Upper lobe of left lung (tissue), 4 donors: Measurements from ENCODE around the gene NPPB.
"Not testable (repeated sequence)": the region's sequence is repeated elsewhere in the genome, so short reads cannot be mapped to it uniquely, and the experiment has no call there.

Experiments
- CTCF ChIP-seq, 6 experiments: fragments of 450-650 bp in 4 of 6; fragments of 200-600 bp in 2 of 6; sonication (generic) in 2 of 6; IDR thresholded peaks; one replicate each; pipeline ENCODE4 v1.5.1; 2016 to 2019; ENCODE audit warnings: antibody characterized with exemption in 6 of 6
- EP300 ChIP-seq, 4 donors: sonication (generic); formaldehyde crosslinking; IDR thresholded peaks; one replicate each; pipeline ENCODE4 v1.5.1; 2017; ENCODE audit warnings: antibody characterized with exemption in 4 of 4, control low read depth in 2 of 4
- POLR2A ChIP-seq, 4 donors: fragments of 450-650 bp; IDR thresholded peaks; one replicate each; pipeline ENCODE4 v1.5.1; 2016 to 2017; ENCODE audit warnings: antibody characterized with exemption in 4 of 4, mild to moderate bottlenecking in 2 of 4
- POLR2AphosphoS5 ChIP-seq, 2 donors: sonication (generic); formaldehyde crosslinking; IDR thresholded peaks; one replicate each; pipeline ENCODE4 v1.5.1; 2017; ENCODE audit warnings: antibody characterized with exemption in 2 of 2

GRCh38 chr1:11904156-11904555 is 45.4 kb upstream of the NPPB start:
- TF ChIP-seq CTCF, EP300, POLR2A, POLR2AphosphoS5 (IDR thresholded peaks at IDR 0.05): not testable (repeated sequence)
